Fibroblast of lung (primary cell): ENCODE measurements around the gene DQX1. TPM values are rescaled to one million over a fixed set of nuclear protein-coding genes. Genes with fewer than 3 reads are reported as not detected.

ENCODE experiments used
- DNase-seq, 2 donors: peaks; one replicate each; pipeline versions ENCODE4 v3.0.0 to v3.0.0-alpha.2; 2010; ENCODE audit warnings: low read depth in 2 of 2
- H2AFZ ChIP-seq: 2 replicates; pipeline ENCODE4 v1.5.1; 2012; ENCODE audit warnings: low read length, control low read depth, inconsistent platforms
- H3K27ac ChIP-seq: 2 replicates; pipeline ENCODE4 v1.5.1; 2011; ENCODE audit warnings: low read length, control low read depth; ENCODE audit not compliant: insufficient read depth
- H3K27me3 ChIP-seq: 2 replicates; pipeline ENCODE4 v1.5.1; 2011; ENCODE audit warnings: mild to moderate bottlenecking, low read length; ENCODE audit not compliant: control insufficient read depth, insufficient read depth
- H3K36me3 ChIP-seq: 2 replicates; pipeline ENCODE4 v1.5.1; 2011; ENCODE audit warnings: low read length; ENCODE audit not compliant: control insufficient read depth, insufficient read depth
- H3K4me1 ChIP-seq: 2 replicates; pipeline ENCODE4 v1.5.1; 2011; ENCODE audit warnings: low read length; ENCODE audit not compliant: control insufficient read depth, insufficient read depth; ENCODE audit errors: extremely low read depth
- H3K4me2 ChIP-seq: 2 replicates; pipeline ENCODE4 v1.5.1; 2011; ENCODE audit warnings: low read length, control low read depth; ENCODE audit not compliant: insufficient read depth; ENCODE audit errors: extremely low read depth
- H3K4me3 ChIP-seq, 4 experiments: fragments of 200-600 bp in 1 of 4; sonication (generic) in 1 of 4; replicated peaks in 1 of 4; 2 replicates each; pipeline ENCODE4 v1.5.1; 2011 to 2016; ENCODE audit warnings: low read length in 4 of 4, low read depth in 3 of 4, mild to moderate bottlenecking in 3 of 4, control low read depth in 2 of 4, inconsistent platforms in 1 of 4, mixed read lengths in 1 of 4; ENCODE audit not compliant: insufficient read depth in 1 of 4; ENCODE audit errors: control extremely low read depth in 1 of 4
- H3K79me2 ChIP-seq: 2 replicates; pipeline ENCODE4 v1.5.1; 2012; ENCODE audit warnings: mild to moderate bottlenecking, low read length, inconsistent platforms; ENCODE audit not compliant: control insufficient read depth, insufficient read depth
- H3K9ac ChIP-seq: 2 replicates; pipeline ENCODE4 v1.5.1; 2011; ENCODE audit warnings: mild to moderate bottlenecking, low read length, control low read depth; ENCODE audit not compliant: insufficient read depth
- H3K9me3 ChIP-seq: 2 replicates; pipeline ENCODE4 v1.5.1; 2012; ENCODE audit warnings: low read depth, low read length; ENCODE audit not compliant: control insufficient read depth, insufficient read depth
- H4K20me1 ChIP-seq: 2 replicates; pipeline ENCODE4 v1.5.1; 2011; ENCODE audit warnings: low read length; ENCODE audit not compliant: control insufficient read depth, insufficient read depth; ENCODE audit errors: extremely low read depth
- EZH2 ChIP-seq: IDR thresholded peaks from 2 replicates; pipeline ENCODE4 v1.5.1; 2012; ENCODE audit warnings: low read length, control low read depth, mild to moderate bottlenecking; ENCODE audit errors: missing control alignments
- polyA plus RNA-seq, 2 donors: library from polyadenylated mRNA; depleted of rRNA in 1 of 2; stranded (reverse) in 1 of 2; unstranded in 1 of 2; fragments of >200 nt; gene quantifications; 2 replicates each; pipeline ENCODE4 v1.2.1, GENCODE V29; 2011 to 2012; ENCODE audit warnings: missing spikeins in 1 of 2
- total RNA-seq: library from RNA; depleted of rRNA; stranded (reverse); fragments of >200 nt; gene quantifications from 2 replicates; pipeline ENCODE4 v1.2.1, GENCODE V29; 2014
- TF ChIP-seq, protein P1 (sequence below), 2 donors: IDR thresholded peaks in 1 of 2; conservative IDR thresholded peaks in 1 of 2; 1 replicate in 1 of 2; 2 replicates in 1 of 2; pipeline ENCODE4 v1.5.1; 2011 to 2012; ENCODE audit warnings: low read length in 2 of 2, control low read depth in 1 of 2, inconsistent platforms in 1 of 2, low read depth in 1 of 2, mild to moderate bottlenecking in 1 of 2

DQX1 gene
- total and polyA plus RNA-seq, 2 donors (not counting 1 experiment from before 2014, with no cell fraction given) = not detected

DNA sequence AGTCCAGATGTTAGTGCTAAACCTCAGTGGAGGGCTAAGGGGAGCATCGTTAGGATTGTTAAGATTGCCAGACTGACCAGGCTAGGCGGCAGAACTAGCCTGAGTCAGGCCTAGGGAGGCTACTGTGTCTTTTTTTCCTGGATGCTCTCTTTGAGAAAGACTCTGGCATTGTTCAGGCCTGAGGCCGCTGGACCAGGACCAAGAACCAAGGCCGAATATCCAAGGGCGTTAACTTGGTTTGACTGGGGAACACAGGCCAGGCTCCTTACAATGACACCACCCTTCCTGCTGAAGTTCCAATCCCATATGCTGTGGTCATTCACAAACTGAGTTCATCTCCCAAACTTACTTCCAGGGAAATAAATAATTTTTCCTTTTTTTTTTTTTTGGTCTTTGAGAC, 14.3 kb upstream of the DQX1 start:
- H3K4me2 ChIP-seq = no peak overlapping the region
- TF ChIP-seq, protein P1, sequence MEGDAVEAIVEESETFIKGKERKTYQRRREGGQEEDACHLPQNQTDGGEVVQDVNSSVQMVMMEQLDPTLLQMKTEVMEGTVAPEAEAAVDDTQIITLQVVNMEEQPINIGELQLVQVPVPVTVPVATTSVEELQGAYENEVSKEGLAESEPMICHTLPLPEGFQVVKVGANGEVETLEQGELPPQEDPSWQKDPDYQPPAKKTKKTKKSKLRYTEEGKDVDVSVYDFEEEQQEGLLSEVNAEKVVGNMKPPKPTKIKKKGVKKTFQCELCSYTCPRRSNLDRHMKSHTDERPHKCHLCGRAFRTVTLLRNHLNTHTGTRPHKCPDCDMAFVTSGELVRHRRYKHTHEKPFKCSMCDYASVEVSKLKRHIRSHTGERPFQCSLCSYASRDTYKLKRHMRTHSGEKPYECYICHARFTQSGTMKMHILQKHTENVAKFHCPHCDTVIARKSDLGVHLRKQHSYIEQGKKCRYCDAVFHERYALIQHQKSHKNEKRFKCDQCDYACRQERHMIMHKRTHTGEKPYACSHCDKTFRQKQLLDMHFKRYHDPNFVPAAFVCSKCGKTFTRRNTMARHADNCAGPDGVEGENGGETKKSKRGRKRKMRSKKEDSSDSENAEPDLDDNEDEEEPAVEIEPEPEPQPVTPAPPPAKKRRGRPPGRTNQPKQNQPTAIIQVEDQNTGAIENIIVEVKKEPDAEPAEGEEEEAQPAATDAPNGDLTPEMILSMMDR (conservative IDR thresholded peaks at IDR 0.05 in 1 of 2, IDR thresholded peaks at IDR 0.05 in 1 of 2; ENCODE audit: low read depth in 1 of 2, low read length in 2 of 2) = no peak
- TF ChIP-seq EZH2 = no peak
- H3K79me2 ChIP-seq = no peaks in the 10 kb centered on the region
- no peaks in the 10 kb centered on the region for H4K20me1 ChIP-seq
- H3K9ac ChIP-seq = no peak overlapping the region
- no peak overlapping the region for H3K27ac ChIP-seq
- no peak overlapping the region for H3K4me3 ChIP-seq
- H3K36me3 ChIP-seq = no peaks in the 10 kb centered on the region
- peaks cover 2% of the 10 kb centered on the region for H3K27me3 ChIP-seq
- no peak for DNase-seq
- no peaks in the 10 kb centered on the region for H3K9me3 ChIP-seq
- H2AFZ ChIP-seq = no peak overlapping the region
- H3K4me1 ChIP-seq = no peaks in the 10 kb centered on the region

DNA sequence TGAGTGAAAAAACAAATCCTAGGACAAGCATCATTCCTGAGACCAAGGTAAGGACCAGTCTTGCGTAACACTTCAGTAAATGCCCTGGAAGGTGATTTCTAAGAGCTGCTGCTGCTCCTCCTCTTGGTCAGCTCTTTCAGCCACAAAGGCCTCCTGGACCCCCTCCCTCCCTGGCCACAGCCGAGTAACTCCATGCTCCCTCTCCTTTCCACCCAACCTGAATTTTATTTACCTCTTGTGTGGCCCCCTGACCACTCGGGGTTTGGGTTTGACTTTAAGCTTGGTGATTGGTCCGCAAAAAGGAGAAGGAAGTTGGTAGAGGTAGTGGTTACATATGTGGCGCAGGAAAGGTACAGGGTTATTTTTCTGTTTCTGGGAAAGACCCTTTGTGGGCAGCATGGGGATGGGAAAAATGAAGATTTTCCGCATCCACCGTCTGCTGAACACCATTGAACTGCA, 12.9 kb upstream of the DQX1 start:
- Histone ChIP-seq H3K9ac (no peak overlapping the region), H3K27me3 (peaks cover 2% of the 10 kb centered on the region), H3K36me3 (peaks cover 1% of the 10 kb centered on the region), H4K20me1 (no peaks in the 10 kb centered on the region), H3K4me2 (no peak overlapping the region), H3K4me1 (no peaks in the 10 kb centered on the region), H2AFZ (no peak overlapping the region), H3K9me3 (no peaks in the 10 kb centered on the region), H3K79me2 (no peaks in the 10 kb centered on the region), H3K27ac (no peak overlapping the region), H3K4me3 (no peak overlapping the region)
- no peak for DNase-seq
- TF ChIP-seq EZH2 = no peak

DNA sequence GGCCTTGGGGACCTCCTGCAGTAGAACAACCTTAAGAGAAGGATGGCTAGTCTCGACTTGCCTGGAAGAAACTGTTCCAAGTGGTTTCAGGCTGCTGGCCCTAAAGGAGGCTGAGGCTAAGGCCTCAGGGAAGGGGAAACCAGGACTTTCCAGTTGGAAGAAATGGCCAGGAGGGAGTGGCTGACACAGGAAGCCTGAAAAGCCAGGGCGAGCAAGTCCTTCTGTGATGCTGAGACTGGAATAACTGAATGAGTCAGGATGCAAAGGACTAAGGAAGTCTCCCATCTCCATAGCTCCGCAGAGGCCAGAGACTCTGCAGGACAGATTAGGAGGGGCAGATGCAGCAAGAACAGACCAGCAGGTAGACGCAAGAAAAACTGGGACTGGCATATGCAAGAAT, 11.1 kb upstream of the DQX1 start:
- DNase-seq = no peak
- Histone ChIP-seq H2AFZ (no peak overlapping the region), H3K9me3 (no peaks in the 10 kb centered on the region), H3K4me3 (no peak overlapping the region), H3K4me2 (no peak overlapping the region), H3K4me1 (no peaks in the 10 kb centered on the region), H3K27me3 (peaks cover 2% of the 10 kb centered on the region), H3K9ac (no peak overlapping the region), H3K79me2 (no peaks in the 10 kb centered on the region), H3K36me3 (peaks cover 5% of the 10 kb centered on the region), H4K20me1 (no peaks in the 10 kb centered on the region), H3K27ac (no peak overlapping the region)
- TF ChIP-seq, protein P1 (conservative IDR thresholded peaks at IDR 0.05 in 1 of 2, IDR thresholded peaks at IDR 0.05 in 1 of 2; ENCODE audit: low read depth in 1 of 2, low read length in 2 of 2) = no peak
- no peak for TF ChIP-seq EZH2
